Liver (tissue), 9 donors: Measurements from ENCODE around the gene CDC27. TPM values are rescaled to one million over a fixed set of nuclear protein-coding genes. Genes with fewer than 3 reads are reported as not detected.

Experiments
- DNase-seq: peaks from one replicate; pipeline ENCODE4 v3.0.0-alpha.2; 2017; ENCODE audit warnings: low spot score
- H3K27ac ChIP-seq, 2 donors: one replicate each; pipeline ENCODE4 v1.7.0; 2013; ENCODE audit warnings: inconsistent platforms in 2 of 2, low read length in 2 of 2, control low read depth in 1 of 2, low read depth in 1 of 2, mild to moderate bottlenecking in 1 of 2
- H3K27me3 ChIP-seq, 4 donors: one replicate each; pipeline versions ENCODE4 v1.6.1 to v1.7.0; 2013; ENCODE audit warnings: low read length in 3 of 4, inconsistent platforms in 1 of 4, mild to moderate bottlenecking in 1 of 4, moderate library complexity in 1 of 4; ENCODE audit not compliant: control insufficient read depth in 4 of 4, insufficient read depth in 4 of 4
- H3K36me3 ChIP-seq, 4 donors: one replicate each; pipeline versions ENCODE4 v1.6.1 to v1.7.0; 2013; ENCODE audit warnings: low read length in 3 of 4, mild to moderate bottlenecking in 3 of 4, low read depth in 1 of 4, moderate library complexity in 1 of 4; ENCODE audit not compliant: control insufficient read depth in 4 of 4, insufficient read depth in 3 of 4
- H3K4me1 ChIP-seq, 4 donors: one replicate each; pipeline versions ENCODE4 v1.6.1 to v1.7.0; 2013; ENCODE audit warnings: low read length in 3 of 4, mild to moderate bottlenecking in 3 of 4, moderate library complexity in 1 of 4; ENCODE audit not compliant: control insufficient read depth in 4 of 4, insufficient read depth in 4 of 4
- H3K4me3 ChIP-seq, 3 donors: one replicate each; pipeline versions ENCODE4 v1.6.1 to v1.7.0; 2013; ENCODE audit warnings: low read length in 3 of 3, control low read depth in 1 of 3, low read depth in 1 of 3, mild to moderate bottlenecking in 1 of 3
- H3K9ac ChIP-seq, 2 donors: one replicate each; pipeline ENCODE4 v1.7.0; 2013; ENCODE audit warnings: low read length in 2 of 2, mild to moderate bottlenecking in 2 of 2, moderate library complexity in 2 of 2, control low read depth in 1 of 2, low read depth in 1 of 2
- H3K9me3 ChIP-seq, 4 donors: one replicate each; pipeline versions ENCODE4 v1.6.1 to v1.7.0; 2013; ENCODE audit warnings: low read length in 3 of 4; ENCODE audit not compliant: control insufficient read depth in 4 of 4
- ATF3 ChIP-seq: IDR thresholded peaks from 2 replicates; pipeline ENCODE4 v1.6.1; 2016; ENCODE audit warnings: antibody characterized with exemption
- CTCF ChIP-seq: fragments of 150-350 bp; IDR thresholded peaks from 2 replicates; pipeline ENCODE4 v1.5.1; 2017; ENCODE audit warnings: improper control_type of control experiment, low read depth, low read length; ENCODE audit not compliant: missing input control
- EGR1 ChIP-seq, 2 donors: IDR thresholded peaks; 2 replicates each; pipeline ENCODE4 v1.6.1; 2016 to 2018; ENCODE audit warnings: antibody characterized with exemption in 2 of 2, low read depth in 2 of 2
- FOXA1 ChIP-seq: IDR thresholded peaks from 2 replicates; pipeline ENCODE4 v1.6.1; 2016; ENCODE audit warnings: antibody characterized with exemption
- FOXA2 ChIP-seq: IDR thresholded peaks from 2 replicates; pipeline ENCODE4 v1.6.1; 2016; ENCODE audit warnings: antibody characterized with exemption
- GABPA ChIP-seq, 2 donors: IDR thresholded peaks in 1 of 2; conservative IDR thresholded peaks in 1 of 2; 2 replicates each; pipeline ENCODE4 v1.6.1; 2016; ENCODE audit warnings: antibody characterized with exemption in 2 of 2, mild to moderate bottlenecking in 1 of 2, moderate library complexity in 1 of 2
- HNF4A ChIP-seq, 2 donors: conservative IDR thresholded peaks; 2 replicates each; pipeline ENCODE4 v1.6.1; 2016; ENCODE audit warnings: antibody characterized with exemption in 2 of 2, mild to moderate bottlenecking in 2 of 2
- HNF4G ChIP-seq: IDR thresholded peaks from 2 replicates; pipeline ENCODE4 v1.6.1; 2016; ENCODE audit warnings: antibody characterized with exemption
- JUND ChIP-seq, 2 donors: IDR thresholded peaks; 2 replicates each; pipeline ENCODE4 v1.6.1; 2016; ENCODE audit warnings: antibody characterized with exemption in 2 of 2
- NR2F2 ChIP-seq: IDR thresholded peaks from 2 replicates; pipeline ENCODE4 v1.6.1; 2016; ENCODE audit warnings: antibody characterized with exemption
- RAD21 ChIP-seq, 2 donors: IDR thresholded peaks; 2 replicates each; pipeline ENCODE4 v1.6.1; 2016; ENCODE audit warnings: antibody characterized with exemption in 2 of 2, mild to moderate bottlenecking in 2 of 2
- RXRA ChIP-seq, 2 donors: IDR thresholded peaks; 2 replicates each; pipeline ENCODE4 v1.6.1; 2017 to 2018; ENCODE audit warnings: antibody characterized with exemption in 2 of 2, mild to moderate bottlenecking in 1 of 2
- SP1 ChIP-seq: IDR thresholded peaks from 2 replicates; pipeline ENCODE4 v1.6.1; 2018; ENCODE audit warnings: antibody characterized with exemption, mild to moderate bottlenecking
- TAF1 ChIP-seq: conservative IDR thresholded peaks from 2 replicates; pipeline ENCODE4 v1.6.1; 2016; ENCODE audit warnings: antibody characterized with exemption, mild to moderate bottlenecking
- YY1 ChIP-seq: IDR thresholded peaks from 2 replicates; pipeline ENCODE4 v1.6.1; 2016; ENCODE audit warnings: antibody characterized with exemption, mild to moderate bottlenecking
- ZBTB33 ChIP-seq: IDR thresholded peaks from 2 replicates; pipeline ENCODE4 v1.6.1; 2016; ENCODE audit warnings: antibody characterized with exemption
- WGBS: extraction: QIAGEN DNeasy Blood & Tissue Kit; methylation state at CpG from one replicate; pipeline ENCODE4 v1.1.7; 2013; 5-methylcytosine and 5-hydroxymethylcytosine counted together
- polyA plus RNA-seq, 2 donors: library from polyadenylated mRNA; stranded (reverse) in 1 of 2; unstranded in 1 of 2; fragments of 200-250 nt in 1 of 2; fragments of >200 nt in 1 of 2; fragmentation: Nextera tagmentation in 1 of 2; extraction: Ambion mirVana in 1 of 2; gene quantifications; one replicate each; pipeline versions ENCODE4 v1.2.1 to v1.2.3, GENCODE V29; 2013 to 2015
- total RNA-seq, 2 donors: library from RNA; depleted of rRNA; stranded (reverse); fragments of >200 nt; gene quantifications; one replicate each; pipeline ENCODE4 v1.2.3, GENCODE V29; 2014
- TF ChIP-seq, protein P1 (sequence below): IDR thresholded peaks from 2 replicates; pipeline ENCODE4 v1.6.1; 2016; ENCODE audit warnings: antibody characterized with exemption, mild to moderate bottlenecking
- TF ChIP-seq, protein P2 (sequence below): IDR thresholded peaks from 2 replicates; pipeline ENCODE4 v1.6.1; 2016; ENCODE audit warnings: antibody characterized with exemption
- donor health status: healthy.
- donor health status: healthy.
- donor health status: healthy.
- donor health status: healthy.
- donor health status: healthy.

CDC27 gene
- total and polyA plus RNA-seq, 4 donors, result 16.8 to 148 (median 27.1) TPM

DNA sequence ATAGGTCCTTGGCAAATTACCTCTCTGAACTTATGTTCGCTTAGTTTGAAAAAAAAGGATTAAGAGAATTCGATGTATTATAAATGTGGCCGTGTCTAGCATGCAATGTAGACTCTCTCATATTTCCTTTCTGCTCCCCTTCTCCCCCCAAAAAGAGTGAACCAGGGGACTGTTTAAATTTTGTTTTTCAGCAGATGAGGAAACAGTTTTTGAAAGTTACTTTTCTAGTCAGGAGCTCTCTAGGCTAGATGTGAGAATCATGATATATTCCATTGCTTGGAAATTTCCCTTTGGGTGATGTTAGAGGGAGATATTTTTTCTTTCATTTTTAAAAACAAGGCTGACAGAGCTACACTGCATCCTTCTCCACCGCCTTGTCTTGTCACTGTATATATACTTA, 1.1 kb upstream of the CDC27 start:
- Histone ChIP-seq H3K9ac (no peak overlapping the region), H3K36me3 (no peaks in the 10 kb centered on the region), H3K27me3 (no peaks in the 10 kb centered on the region), H3K9me3 (no peaks in the 10 kb centered on the region), H3K4me1 (peaks cover 4 to 13% (median 8%) of the 10 kb centered on the region in 4 donors), H3K4me3 (no peak overlapping the region), H3K27ac (no peak overlapping the region)
- TF ChIP-seq RAD21 (IDR thresholded peaks at IDR 0.05) (no peak), CTCF (no peak), ZBTB33 (no peak), NR2F2 (no peak), YY1 (no peak), ATF3 (no peak), GABPA (IDR thresholded peaks at IDR 0.05 in 1 of 2, conservative IDR thresholded peaks at IDR 0.05 in 1 of 2) (no peak), FOXA2 (no peak), TAF1 (no peak), EGR1 (IDR thresholded peaks at IDR 0.05; ENCODE audit: low read depth in 2 of 2) (no peak), RXRA (IDR thresholded peaks at IDR 0.05) (no peak), HNF4A (conservative IDR thresholded peaks at IDR 0.05) (no peak), HNF4G (no peak), JUND (IDR thresholded peaks at IDR 0.05) (no peak), FOXA1 (no peak), SP1 (no peak)
- TF ChIP-seq, protein P1, sequence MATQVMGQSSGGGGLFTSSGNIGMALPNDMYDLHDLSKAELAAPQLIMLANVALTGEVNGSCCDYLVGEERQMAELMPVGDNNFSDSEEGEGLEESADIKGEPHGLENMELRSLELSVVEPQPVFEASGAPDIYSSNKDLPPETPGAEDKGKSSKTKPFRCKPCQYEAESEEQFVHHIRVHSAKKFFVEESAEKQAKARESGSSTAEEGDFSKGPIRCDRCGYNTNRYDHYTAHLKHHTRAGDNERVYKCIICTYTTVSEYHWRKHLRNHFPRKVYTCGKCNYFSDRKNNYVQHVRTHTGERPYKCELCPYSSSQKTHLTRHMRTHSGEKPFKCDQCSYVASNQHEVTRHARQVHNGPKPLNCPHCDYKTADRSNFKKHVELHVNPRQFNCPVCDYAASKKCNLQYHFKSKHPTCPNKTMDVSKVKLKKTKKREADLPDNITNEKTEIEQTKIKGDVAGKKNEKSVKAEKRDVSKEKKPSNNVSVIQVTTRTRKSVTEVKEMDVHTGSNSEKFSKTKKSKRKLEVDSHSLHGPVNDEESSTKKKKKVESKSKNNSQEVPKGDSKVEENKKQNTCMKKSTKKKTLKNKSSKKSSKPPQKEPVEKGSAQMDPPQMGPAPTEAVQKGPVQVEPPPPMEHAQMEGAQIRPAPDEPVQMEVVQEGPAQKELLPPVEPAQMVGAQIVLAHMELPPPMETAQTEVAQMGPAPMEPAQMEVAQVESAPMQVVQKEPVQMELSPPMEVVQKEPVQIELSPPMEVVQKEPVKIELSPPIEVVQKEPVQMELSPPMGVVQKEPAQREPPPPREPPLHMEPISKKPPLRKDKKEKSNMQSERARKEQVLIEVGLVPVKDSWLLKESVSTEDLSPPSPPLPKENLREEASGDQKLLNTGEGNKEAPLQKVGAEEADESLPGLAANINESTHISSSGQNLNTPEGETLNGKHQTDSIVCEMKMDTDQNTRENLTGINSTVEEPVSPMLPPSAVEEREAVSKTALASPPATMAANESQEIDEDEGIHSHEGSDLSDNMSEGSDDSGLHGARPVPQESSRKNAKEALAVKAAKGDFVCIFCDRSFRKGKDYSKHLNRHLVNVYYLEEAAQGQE, result no peak
- TF ChIP-seq, protein P2, sequence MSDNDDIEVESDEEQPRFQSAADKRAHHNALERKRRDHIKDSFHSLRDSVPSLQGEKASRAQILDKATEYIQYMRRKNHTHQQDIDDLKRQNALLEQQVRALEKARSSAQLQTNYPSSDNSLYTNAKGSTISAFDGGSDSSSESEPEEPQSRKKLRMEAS, result no peak
- WGBS, result 98% methylated on average over 4 of the region's 4 CpGs
- DNase-seq, result no peak
